Activated CD4-positive, alpha-beta T cell treated with anti-CD3 and anti-CD28 coated beads, Interleukin-2, Interleukin-6, amounts not matched to agents 100 ng/mL and 50 ng/mL, durations not matched to agents 16 hours and 8 hours (primary cell): ENCODE results near the gene SP7.
"Not testable (repeated sequence)": the region's sequence is repeated elsewhere in the genome, so short reads cannot be mapped to it uniquely, and the experiment has no call there.

ENCODE experiments used
- DNase-seq: peaks from one replicate; pipeline ENCODE4 v3.0.0-alpha.2; 2020

The SP7 gene

GRCh38 chr12:53345486-53346188 lies 9.5 kb upstream of the SP7 start:
- no peak for DNase-seq

- peak; percentile 74 for DNase-seq
Observed at GRCh38 chr12:53344824-53345485, 8.8 kb upstream of the SP7 start.

GRCh38 chr12:53344487-53344823 lies 8.3 kb upstream of the SP7 start:
- no peak for DNase-seq

- no peak for DNase-seq
Observed at GRCh38 chr12:53343969-53344368, 7.8 kb upstream of the SP7 start.

- no peak for DNase-seq
Observed at GRCh38 chr12:53343449-53343848, 7.3 kb upstream of the SP7 start.

- DNase-seq, result no peak
Observed at GRCh38 chr12:53340398-53340797, 4.2 kb upstream of the SP7 start.

- no peak for DNase-seq
Observed at GRCh38 chr12:53338916-53339315, 2.8 kb upstream of the SP7 start.

- no peak for DNase-seq
Observed at GRCh38 chr12:53338017-53338416, 1.9 kb upstream of the SP7 start.

- no peak for DNase-seq
Observed at GRCh38 chr12:53334822-53335221, 1.3 kb downstream of the SP7 start.

GRCh38 chr12:53333845-53334244 lies 2.3 kb downstream of the SP7 start:
- no peak for DNase-seq

GRCh38 chr12:53333289-53333688 lies 2.9 kb downstream of the SP7 start:
- DNase-seq, result no peak

GRCh38 chr12:53332744-53333143 lies 3.4 kb downstream of the SP7 start:
- no peak for DNase-seq

- not testable (repeated sequence) for DNase-seq
Observed at GRCh38 chr12:53332339-53332738, 3.8 kb downstream of the SP7 start.

- DNase-seq, result no peak
Observed at GRCh38 chr12:53330671-53331070, 5.5 kb downstream of the SP7 start.

GRCh38 chr12:53328043-53328435 lies 8.1 kb downstream of the SP7 start:
- no peak for DNase-seq

GRCh38 chr12:53327435-53328042 lies 8.6 kb downstream of the SP7 start:
- no peak for DNase-seq

GRCh38 chr12:53326460-53327185 lies 9.5 kb downstream of the SP7 start:
- peak; percentile 13 for DNase-seq

GRCh38 chr12:53325511-53326061 lies 10.6 kb downstream of the SP7 start:
- peak; percentile 26 for DNase-seq

- DNase-seq, result peak; percentile 95
Observed at GRCh38 chr12:53324779-53325510, 11.2 kb downstream of the SP7 start.

GRCh38 chr12:53324113-53324778 lies 11.9 kb downstream of the SP7 start:
- DNase-seq, result peak; percentile 70

GRCh38 chr12:53320352-53321195 lies 15.6 kb downstream of the SP7 start:
- no peak for DNase-seq
